ENCODE measurements around the gene FGD6. TPM values are rescaled to one million over a fixed set of nuclear protein-coding genes. Genes with fewer than 3 reads are reported as not detected.

The FGD6 gene
- total RNA-seq, 1 donor from 2014 or later: 22.7 TPM

GRCh38 chr12:95073698-95074520 is 143.4 kb downstream of the FGD6 start:
- no peak for ATAC-seq (ENCODE audit: poor library complexity)
- intact Hi-C loops (cut with DNase I): no loop called here
- DNase-seq: no peak

GRCh38 chr12:95072900-95073697 is 144.2 kb downstream of the FGD6 start, which contains the start of gene NR2C1:
NR2C1 (minus strand) TSS chr12:95073618; CDS start chr12:95067384, 6,234 bp downstream.
- intact Hi-C loops (cut with DNase I): no loop called here
- ATAC-seq (ENCODE audit: poor library complexity) (peak; percentile 98), DNase-seq (peak; percentile 94)

- intact Hi-C loops (cut with DNase I): no loop called here
- ATAC-seq (ENCODE audit: poor library complexity) (no peak), DNase-seq (no peak)
Measured at GRCh38 chr12:95070378-95070777, 146.9 kb downstream of the FGD6 start.

GRCh38 chr12:95066091-95066855 is 151.0 kb downstream of the FGD6 start:
- no peak for DNase-seq
- no peak for ATAC-seq (ENCODE audit: poor library complexity)
- intact Hi-C loops (cut with DNase I): no loop called here

- intact Hi-C loops (cut with DNase I): no loop called here
- no peak for ATAC-seq (ENCODE audit: poor library complexity)
- no peak for DNase-seq
Measured at GRCh38 chr12:95060951-95061350, 156.3 kb downstream of the FGD6 start.

GRCh38 chr12:95059984-95060383 is 157.3 kb downstream of the FGD6 start:
- ATAC-seq (ENCODE audit: poor library complexity) (peak; percentile 61), DNase-seq (no peak)
- intact Hi-C loops (cut with DNase I): no loop called here

GRCh38 chr12:95057424-95057823 is 159.8 kb downstream of the FGD6 start:
- DNase-seq (no peak), ATAC-seq (ENCODE audit: poor library complexity) (no peak)
- intact Hi-C loops (cut with DNase I): no loop called here

GRCh38 chr12:95055057-95055456 is 162.2 kb downstream of the FGD6 start:
- DNase-seq (no peak), ATAC-seq (ENCODE audit: poor library complexity) (no peak)
- intact Hi-C loops (cut with DNase I): no loop called here

- intact Hi-C loops (cut with DNase I): no loop called here
- no peak for ATAC-seq (ENCODE audit: poor library complexity)
- no peak for DNase-seq
Measured at GRCh38 chr12:95054206-95054605, 163.1 kb downstream of the FGD6 start.

- intact Hi-C loops (cut with DNase I): no loop called here
- no peak for DNase-seq
- no peak for ATAC-seq (ENCODE audit: poor library complexity)
Measured at GRCh38 chr12:95051241-95051640, 166.0 kb downstream of the FGD6 start.

- intact Hi-C loops (cut with DNase I): no loop called here
- DNase-seq (no peak), ATAC-seq (ENCODE audit: poor library complexity) (no peak)
Measured at GRCh38 chr12:95037906-95038305, 179.4 kb downstream of the FGD6 start.

GRCh38 chr12:95034750-95035149 is 182.5 kb downstream of the FGD6 start:
- intact Hi-C loops (cut with DNase I): no loop called here
- no peak for DNase-seq
- no peak for ATAC-seq (ENCODE audit: poor library complexity)

Other genes with a start within 250 kb of the FGD6 start
- gene NDUFA12, start 213.8 kb downstream of the FGD6 start, total RNA-seq: 392 TPM
- 33.8 TPM for gene NR2C1, start 143.8 kb downstream of the FGD6 start, total RNA-seq
- gene VEZT, start 340 bp upstream of the FGD6 start, total RNA-seq: 55.5 TPM